GM18858 (cell line): ENCODE results near the gene DCHS2.

Experiments
- ATAC-seq: cut with Tn5 transposase; IDR thresholded peaks from one replicate; pipeline ENCODE4 v1.9.1; 2021; ENCODE audit not compliant: unreplicated experiment

Gene DCHS2, protein sequence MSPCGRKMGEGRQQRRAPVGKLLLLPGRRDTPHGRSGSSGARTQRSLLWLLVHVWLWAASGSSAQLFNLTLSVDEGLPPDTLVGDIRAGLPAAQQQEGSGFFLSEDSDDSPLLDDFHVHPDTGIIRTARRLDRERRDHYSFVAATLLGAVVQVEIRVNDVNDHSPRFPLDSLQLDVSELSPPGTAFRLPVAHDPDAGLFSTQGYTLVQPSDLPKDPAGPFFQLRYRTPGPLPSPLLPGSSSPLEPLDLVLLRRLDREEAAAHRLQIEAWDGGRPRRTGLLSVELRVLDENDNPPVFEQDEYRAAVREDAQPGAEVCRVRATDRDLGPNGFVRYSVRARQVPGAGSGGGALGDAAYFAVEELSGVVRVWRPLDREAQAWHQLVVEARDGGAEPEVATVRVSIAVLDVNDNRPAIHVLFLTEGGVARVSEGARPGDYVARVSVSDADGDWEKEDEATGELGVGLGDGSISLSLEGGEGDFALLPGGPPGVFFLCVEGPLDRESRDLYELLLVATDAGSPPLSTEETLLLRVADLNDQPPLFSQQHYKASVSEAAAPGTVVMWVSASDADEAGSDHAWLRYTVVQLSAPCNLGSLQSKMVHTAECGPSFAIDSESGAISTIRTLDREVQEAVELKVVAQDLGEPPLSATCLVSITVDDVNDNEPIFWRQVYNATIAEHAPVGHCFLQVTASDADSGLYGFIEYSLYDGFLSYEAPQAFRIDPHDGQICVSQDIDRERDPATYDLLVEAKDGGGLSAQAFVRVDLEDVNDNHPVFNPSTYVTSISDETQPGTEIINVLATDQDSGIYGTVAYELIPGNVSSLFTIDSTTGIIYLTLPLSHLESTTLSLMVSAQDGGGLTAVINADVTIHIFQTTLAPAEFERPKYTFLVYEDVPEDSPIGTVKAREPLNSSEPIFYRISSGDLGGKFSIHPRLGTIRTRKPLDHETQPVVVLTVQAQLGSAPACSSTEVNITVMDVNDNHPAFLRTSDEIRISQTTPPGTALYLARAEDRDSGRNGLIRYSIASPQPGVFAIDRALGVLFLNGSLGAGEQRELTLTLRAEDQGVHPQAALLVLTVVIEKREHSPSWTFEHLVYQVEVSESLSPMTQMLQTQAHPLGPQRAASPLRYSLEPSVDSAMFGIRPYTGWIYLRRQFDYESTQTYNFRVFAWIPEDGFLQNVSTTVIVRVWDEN (N-terminal part only)

DNA sequence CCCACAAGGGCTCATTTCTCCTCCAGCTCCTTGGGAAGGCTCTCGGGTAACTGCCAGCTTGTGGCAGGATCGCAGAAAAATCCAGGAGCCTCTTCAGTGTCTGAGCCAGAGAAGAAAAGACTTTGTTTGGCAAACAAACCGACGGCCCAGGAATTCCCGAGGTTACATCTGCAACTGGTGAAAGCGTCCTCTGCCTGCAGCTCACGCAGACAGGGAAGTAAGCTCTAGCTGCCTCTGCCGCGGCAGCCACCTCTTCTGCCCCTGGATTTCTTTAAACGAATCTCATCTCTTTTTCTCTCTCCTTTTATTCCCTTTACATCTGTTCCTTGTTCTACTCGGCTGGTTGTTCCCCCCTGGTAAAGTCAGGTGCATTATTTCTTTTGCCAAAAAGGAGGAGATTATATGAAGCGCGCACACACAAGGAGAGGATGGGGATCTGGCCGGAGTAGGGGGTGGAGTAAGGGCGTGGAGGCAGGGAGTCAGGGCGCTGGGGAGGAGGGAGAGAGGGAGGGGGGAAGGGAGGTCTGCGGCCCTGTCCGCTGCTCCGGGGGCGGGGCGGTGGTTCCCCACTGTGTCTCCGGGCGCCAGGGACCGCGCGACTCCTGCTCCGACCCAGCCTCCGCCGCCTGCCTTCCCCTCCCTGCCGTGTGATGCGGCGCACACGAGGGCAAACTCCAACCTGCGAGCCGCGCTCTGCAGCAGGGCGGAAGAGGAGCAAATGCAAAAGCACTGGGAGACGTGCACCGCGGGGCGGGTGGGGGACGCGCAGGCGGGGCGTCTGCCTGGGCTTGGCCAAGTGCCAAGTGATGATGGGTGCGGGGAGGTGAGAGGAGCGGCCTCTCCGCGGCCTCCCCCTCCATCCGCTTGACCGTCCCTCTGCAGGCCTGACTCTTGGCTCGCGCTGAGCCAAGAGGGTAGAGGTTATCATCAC lies at the start of gene DCHS2:
Gene DCHS2, minus strand, starts transcription at position 459 of the 931 bp plus-strand sequence. Its CDS starts 444 bp downstream, at position 15.
- ATAC-seq: peak; percentile 68

- ATAC-seq: no peak
Measured at GRCh38 chr4:154534296-154534695, 42.7 kb upstream of the DCHS2 start.

DNA sequence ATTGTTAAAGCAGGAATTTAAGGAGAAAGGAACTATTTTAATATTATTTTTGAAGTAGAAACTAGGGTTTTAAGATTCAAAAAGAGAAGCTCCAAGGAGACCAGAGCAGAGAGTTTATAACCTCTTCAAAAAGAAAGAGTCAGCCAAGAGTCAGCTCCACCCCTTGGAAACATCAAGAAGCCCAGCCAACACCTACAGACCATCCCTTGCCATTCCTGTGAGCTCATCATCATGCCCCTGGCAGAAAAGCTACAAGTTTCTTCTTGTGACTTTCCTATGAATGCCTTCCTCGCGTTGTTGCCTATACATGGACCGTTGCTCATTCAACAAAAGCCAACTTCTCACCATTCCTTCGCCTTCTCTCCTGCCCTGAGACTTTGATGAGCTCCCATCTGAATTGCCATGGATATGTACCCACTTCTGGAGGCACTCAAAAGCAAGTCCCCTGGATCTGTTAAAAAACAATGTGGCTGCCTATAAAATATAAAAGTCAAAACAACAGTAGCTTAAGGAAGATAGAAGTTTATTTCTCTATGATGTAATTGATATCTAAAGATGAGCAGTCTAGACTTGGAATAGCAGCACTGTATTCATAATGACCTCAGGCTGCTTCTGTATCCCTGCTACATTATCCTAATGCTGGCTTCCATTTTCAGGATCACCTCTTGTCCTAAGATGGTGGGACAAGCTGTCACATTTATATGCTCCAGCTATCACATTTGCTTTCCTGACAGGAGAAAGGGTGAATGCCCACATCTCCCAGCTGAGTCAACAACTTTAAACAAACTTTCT lies 38.3 kb upstream of the DCHS2 start:
- no peak for ATAC-seq

GRCh38 chr4:154528869-154529268 lies 37.3 kb upstream of the DCHS2 start:
- no peak for ATAC-seq

DNA sequence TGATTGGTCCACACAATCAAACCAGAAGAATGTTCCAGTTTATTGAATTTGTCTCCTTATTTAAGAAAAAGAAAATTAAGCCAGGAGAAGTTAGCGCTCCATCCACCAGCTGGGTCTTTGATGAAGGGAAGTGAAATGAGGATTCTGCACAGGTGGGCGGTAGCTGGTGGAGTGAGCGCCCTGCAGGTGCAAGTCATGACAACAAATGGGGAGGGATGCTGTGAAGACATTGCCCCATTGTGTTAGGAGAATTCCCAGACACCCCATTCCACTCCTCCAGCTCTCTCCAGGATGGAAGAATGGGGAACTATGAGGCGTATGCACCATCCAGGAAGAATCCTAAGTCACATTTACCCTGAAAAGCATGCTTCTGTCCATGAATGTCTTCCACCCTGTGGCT lies 35.7 kb upstream of the DCHS2 start:
- no peak for ATAC-seq

GRCh38 chr4:154526151-154526550 lies 34.6 kb upstream of the DCHS2 start:
- ATAC-seq: peak; percentile 64

DNA sequence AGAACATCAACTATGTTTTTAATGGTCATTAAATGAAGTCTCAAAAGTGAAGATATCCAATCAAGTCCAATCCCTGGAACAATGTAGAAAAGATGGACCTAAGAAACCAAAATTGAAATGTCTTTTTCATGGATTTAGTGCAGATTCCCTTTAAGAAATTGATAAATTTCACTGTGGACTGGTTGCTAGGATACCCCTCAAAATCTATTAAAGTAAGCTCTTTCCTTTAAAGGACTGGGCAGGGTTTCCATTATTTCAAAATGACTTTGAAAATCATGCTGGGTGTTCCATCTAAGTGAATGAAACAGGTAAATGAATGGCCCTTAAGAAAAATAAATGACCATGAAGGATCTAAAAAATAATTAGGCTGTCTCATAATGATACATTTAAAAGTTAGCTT lies 30.0 kb upstream of the DCHS2 start:
- ATAC-seq: no peak

GRCh38 chr4:154519214-154519613 lies 27.6 kb upstream of the DCHS2 start:
- no peak for ATAC-seq

DNA sequence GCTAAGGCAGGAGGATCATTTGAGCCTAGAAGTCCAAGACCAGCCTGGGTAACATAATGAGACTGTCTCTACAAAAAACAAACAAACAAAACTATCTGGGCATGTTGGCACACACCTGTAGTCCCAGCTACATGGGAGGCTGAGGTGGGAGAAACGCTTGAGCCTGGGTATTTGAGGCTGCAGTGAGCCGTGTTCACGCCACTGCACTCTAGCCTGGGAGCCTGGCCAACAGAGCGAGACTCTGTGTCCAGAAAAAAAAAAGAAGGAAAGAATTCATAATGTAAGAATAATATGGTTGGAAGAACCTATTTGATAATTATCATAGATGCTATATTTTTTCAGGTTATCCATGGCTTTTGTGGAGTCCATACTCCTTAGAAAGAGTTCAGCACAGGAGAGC lies 26.0 kb upstream of the DCHS2 start:
- no peak for ATAC-seq

DNA sequence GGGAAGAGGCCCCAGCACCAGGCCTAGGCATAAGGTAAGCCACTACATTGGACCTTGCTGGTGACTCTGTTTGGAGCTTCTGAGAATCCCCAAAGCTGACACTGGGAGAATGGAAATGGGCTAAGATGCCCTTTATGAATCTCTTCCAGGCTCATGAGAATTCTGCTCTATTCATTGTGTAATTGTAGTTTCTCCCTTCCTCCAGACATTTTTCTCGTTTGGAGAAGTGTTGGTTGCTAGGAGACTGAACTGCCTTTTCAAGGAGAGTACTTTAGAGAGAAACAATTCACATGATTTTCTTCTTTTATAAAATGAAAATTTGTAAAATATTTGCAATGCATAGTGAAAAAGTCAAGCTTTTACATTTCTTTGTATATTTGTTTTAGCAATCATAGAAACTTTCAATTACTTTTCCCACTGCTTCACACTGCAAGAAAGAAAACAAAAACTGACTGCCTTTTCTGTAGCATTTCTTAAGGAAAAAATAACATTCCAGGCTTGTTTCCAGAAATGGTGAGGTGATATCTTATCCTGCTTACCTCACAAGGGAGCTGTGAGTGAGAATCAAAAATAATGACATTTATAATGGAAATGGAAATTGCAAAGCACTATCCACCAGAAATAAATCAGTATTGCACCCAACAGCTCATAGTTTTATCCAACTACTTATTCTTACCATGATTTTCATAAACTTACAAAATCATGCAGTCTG lies 24.9 kb upstream of the DCHS2 start:
- ATAC-seq: no peak

DNA sequence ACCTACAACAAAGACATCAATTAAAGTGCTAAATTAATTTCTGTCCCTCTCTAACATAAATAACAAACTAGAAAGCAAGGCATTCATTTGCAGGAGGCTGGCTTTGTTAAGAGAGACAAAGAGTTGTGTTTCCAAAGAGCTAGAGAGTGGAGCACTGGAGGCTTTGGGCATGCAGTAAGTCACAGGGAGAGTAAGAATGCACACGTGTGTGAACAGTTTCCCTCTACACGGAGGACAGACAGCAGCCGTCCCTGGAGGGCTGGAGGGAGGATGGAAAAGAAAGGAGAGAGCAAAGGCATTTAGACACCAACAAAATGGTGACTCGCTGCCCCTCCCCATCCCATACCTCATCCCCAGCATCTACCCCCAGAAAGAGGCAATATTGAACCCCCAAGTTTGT lies 20.4 kb upstream of the DCHS2 start:
- no peak for ATAC-seq

DNA sequence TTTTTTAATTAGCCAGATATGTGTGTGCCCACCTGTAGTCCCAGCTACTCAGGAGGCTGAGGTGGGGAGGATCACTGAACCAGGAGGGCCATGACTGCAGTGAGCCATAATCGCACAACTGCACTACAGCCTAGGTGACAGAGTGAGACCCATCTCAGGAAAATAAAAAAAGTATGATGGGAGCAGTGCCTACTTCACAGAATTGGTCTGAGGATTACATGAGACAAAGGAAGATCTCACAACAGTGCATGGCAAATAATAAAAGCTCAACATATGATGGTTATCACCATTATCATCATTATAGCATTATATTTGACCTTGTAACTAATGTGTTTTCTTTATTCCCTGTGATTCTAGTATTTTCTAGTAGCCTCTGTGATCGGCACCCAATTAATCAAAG lies 19.9 kb upstream of the DCHS2 start:
- ATAC-seq: no peak

DNA sequence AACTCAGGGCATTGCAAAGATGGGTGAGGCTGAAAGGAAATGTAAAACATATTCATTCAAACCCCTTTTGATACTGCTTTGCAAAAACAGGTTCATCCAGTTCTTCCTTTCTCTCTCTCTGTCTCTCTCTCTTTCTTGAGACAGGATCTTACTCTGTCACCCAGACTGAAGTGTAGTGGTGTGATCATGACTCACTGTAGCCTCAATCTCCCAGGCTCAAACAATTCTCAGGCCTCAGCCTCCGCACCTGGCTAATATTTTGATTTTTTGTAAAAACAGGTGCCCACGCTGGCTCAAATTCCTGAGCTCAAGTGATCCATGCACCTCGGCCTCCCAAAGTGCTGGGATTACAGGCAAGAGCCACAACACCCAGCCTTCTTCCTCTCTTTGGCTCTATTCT lies 15.6 kb upstream of the DCHS2 start:
- no peak for ATAC-seq

- no peak for ATAC-seq
Measured at GRCh38 chr4:154506253-154506652, 14.7 kb upstream of the DCHS2 start.

DNA sequence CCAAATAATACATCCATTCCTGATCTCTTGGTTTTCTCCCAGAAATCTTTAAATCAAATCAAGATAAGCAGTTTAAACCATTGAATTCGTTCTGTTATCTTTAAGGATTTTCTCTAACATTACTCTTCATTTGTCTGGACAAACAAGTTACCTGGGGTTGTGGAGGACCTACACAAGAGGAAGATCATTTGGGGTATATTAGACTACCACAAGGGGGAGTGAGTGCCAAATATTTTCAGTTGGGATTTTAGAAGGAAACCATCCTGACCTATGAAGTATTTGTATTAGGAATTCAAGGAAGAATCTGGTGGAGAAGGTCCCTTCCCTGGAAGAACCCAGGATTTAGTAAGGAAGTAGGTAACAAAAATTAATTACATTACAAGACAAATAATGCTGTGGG lies 12.0 kb upstream of the DCHS2 start:
- ATAC-seq: no peak

DNA sequence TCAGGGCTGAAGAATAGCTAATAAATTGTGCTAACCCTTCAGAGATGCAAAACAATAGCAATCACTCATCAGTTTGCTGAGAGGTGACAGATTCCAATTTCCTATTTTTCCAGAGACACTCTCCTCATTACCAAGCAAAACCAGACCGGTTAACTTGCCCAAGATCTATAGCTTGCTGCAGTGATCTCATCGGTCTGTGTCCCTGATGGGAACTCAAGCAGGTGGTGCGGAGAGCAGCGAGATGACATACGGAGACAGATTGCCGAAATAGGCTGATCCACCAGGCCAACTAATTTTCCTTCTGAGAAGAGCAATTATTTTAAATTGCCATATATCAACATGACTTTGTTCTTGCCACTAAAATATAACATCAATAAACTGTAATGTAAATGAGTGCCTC lies 10.5 kb upstream of the DCHS2 start:
- no peak for ATAC-seq

- ATAC-seq: no peak
Measured at GRCh38 chr4:154497889-154498288, 6.3 kb upstream of the DCHS2 start.

DNA sequence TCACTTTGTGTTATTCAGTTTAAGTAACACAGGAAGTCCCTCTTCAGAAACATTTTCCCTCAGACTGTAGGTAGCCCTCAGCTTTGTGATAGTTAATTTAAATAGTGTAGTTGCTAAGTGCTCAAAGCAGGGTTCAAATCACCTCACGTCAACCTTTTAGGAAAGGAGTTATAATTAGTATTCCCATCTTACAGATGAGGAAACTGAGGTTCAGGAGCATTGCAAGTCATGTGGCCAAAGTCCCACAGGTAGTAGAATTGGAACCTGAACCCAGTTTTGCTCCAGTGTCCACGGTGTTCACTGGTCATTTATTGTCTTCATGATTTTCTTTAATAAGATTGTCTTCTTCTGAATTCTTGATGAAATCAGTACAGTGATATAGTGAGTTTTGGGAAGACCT lies 4.3 kb upstream of the DCHS2 start:
- no peak for ATAC-seq

DNA sequence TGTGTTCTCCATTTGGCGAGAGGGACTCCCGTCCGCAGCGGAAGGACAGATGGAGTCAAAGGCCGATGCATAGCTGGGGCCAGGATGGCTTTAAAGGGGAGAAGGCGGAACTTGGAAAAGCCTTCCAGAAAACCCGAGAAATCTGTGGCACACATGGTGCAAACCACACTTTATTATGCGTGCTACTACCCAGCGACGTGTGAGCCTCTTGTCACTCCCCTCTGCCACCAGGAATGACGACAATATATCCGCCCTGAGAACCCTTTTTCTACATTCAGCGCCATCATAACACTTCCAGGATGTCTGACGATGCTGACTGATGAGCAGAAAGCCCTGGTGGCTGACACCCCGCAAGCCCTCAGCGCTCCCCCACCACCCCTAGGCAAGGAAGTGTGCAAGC lies 689 bp upstream of the DCHS2 start:
- ATAC-seq: no peak
